GM23338 (cell line): ENCODE measurements around the gene DLX5. TPM values are rescaled to one million over a fixed set of nuclear protein-coding genes. Genes with fewer than 3 reads are reported as not detected.

ENCODE experiments used
- ATAC-seq: fragments of 200-7000 bp; cut with Tn5 transposase; 3 replicates; pipeline ENCODE4 v1.9.1; 2020
- DNase-seq: peaks from one replicate; pipeline ENCODE4 v3.0.0-alpha.2; 2015; ENCODE audit warnings: low spot score
- H2AFZ ChIP-seq: fragments of 200-600 bp; sonication (generic); 2 replicates; pipeline ENCODE4 v1.8.0; 2016; ENCODE audit warnings: antibody characterized with exemption, mild to moderate bottlenecking, moderate library complexity
- H3F3A ChIP-seq: fragments of 200-600 bp; sonication (generic); replicated peaks from 2 replicates; pipeline ENCODE4 v1.8.0; 2017; ENCODE audit warnings: antibody characterized with exemption, mixed run types, low read depth
- H3K27ac ChIP-seq: fragments of 200-600 bp; sonication (generic); 2 replicates; pipeline ENCODE4 v1.6.1; 2016; ENCODE audit warnings: low read depth
- H3K27me3 ChIP-seq: fragments of 200-600 bp; sonication (generic); 2 replicates; pipeline ENCODE4 v1.8.0; 2016; ENCODE audit warnings: mild to moderate bottlenecking, mixed run types, moderate library complexity; ENCODE audit not compliant: insufficient read depth
- H3K36me3 ChIP-seq: fragments of 200-600 bp; sonication (generic); 2 replicates; pipeline ENCODE4 v1.8.0; 2016; ENCODE audit warnings: mild to moderate bottlenecking; ENCODE audit not compliant: insufficient read depth
- H3K4me1 ChIP-seq: fragments of 200-600 bp; sonication (generic); 2 replicates; pipeline ENCODE4 v1.8.0; 2016; ENCODE audit warnings: mild to moderate bottlenecking, moderate library complexity; ENCODE audit not compliant: insufficient read depth
- H3K4me2 ChIP-seq: fragments of 200-600 bp; sonication (generic); 2 replicates; pipeline ENCODE4 v1.7.1; 2017; ENCODE audit warnings: mixed run types
- H3K4me3 ChIP-seq: fragments of 200-600 bp; sonication (generic); 2 replicates; pipeline ENCODE4 v1.6.1; 2016; ENCODE audit warnings: mixed run types
- H3K79me2 ChIP-seq: fragments of 200-600 bp; sonication (generic); replicated peaks from 2 replicates; pipeline ENCODE4 v1.8.0; 2017; ENCODE audit warnings: mild to moderate bottlenecking; ENCODE audit not compliant: insufficient read depth
- H3K9me2 ChIP-seq: fragments of 200-600 bp; sonication (generic); 2 replicates; pipeline ENCODE4 v1.8.0; 2017; ENCODE audit not compliant: insufficient read depth
- H4K20me1 ChIP-seq: fragments of 200-600 bp; sonication (generic); replicated peaks from 2 replicates; pipeline ENCODE4 v1.8.0; 2017; ENCODE audit warnings: mild to moderate bottlenecking; ENCODE audit not compliant: insufficient read depth
- H3K27ac Mint-ChIP-seq: 2 replicates; pipeline ENCODE4 v1.8.0; 2020; ENCODE audit warnings: inconsistent platforms, mild to moderate bottlenecking, moderate library complexity, mixed read lengths
- H3K27me3 Mint-ChIP-seq: 3 replicates; pipeline ENCODE4 v1.8.0; 2022; ENCODE audit warnings: low read depth, mild to moderate bottlenecking, moderate library complexity, mixed read lengths, inconsistent platforms; ENCODE audit not compliant: insufficient read depth, poor library complexity
- H3K36me3 Mint-ChIP-seq: 3 replicates; pipeline ENCODE4 v1.8.0; 2021; ENCODE audit warnings: low read depth, mild to moderate bottlenecking, inconsistent platforms, moderate library complexity, mixed read lengths
- H3K4me1 Mint-ChIP-seq: 3 replicates; pipeline ENCODE4 v1.8.0; 2020; ENCODE audit warnings: mild to moderate bottlenecking, inconsistent platforms, mixed read lengths
- H3K4me3 Mint-ChIP-seq: 3 replicates; pipeline ENCODE4 v1.8.0; 2021; ENCODE audit warnings: moderate library complexity, mild to moderate bottlenecking, inconsistent platforms, mixed read lengths
- H3K9me3 Mint-ChIP-seq: 3 replicates; pipeline ENCODE4 v1.8.0; 2020; ENCODE audit warnings: moderate library complexity, mild to moderate bottlenecking, inconsistent platforms, mixed read lengths
- CREB1 ChIP-seq: fragments of 250-450 bp; sonication (Bioruptor Pico); IDR thresholded peaks from 2 replicates; pipeline ENCODE4 v1.5.0; 2020; ENCODE audit warnings: low read depth, mild to moderate bottlenecking, moderate library complexity
- ETS1 ChIP-seq: IDR thresholded peaks from 2 replicates; pipeline ENCODE4 v1.6.1; 2016; ENCODE audit warnings: antibody characterized with exemption
- EZH2 ChIP-seq: fragments of 200-600 bp; sonication (generic); IDR thresholded peaks from one replicate; pipeline ENCODE4 v1.8.0; 2017; ENCODE audit warnings: antibody characterized with exemption, mild to moderate bottlenecking, low read depth; ENCODE audit not compliant: unreplicated experiment
- EZH2phosphoT487 ChIP-seq: fragments of 200-600 bp; sonication (generic); IDR thresholded peaks from one replicate; pipeline ENCODE4 v1.8.1; 2018; ENCODE audit warnings: antibody characterized with exemption; ENCODE audit not compliant: unreplicated experiment
- JUNB ChIP-seq: IDR thresholded peaks from one replicate; pipeline ENCODE4 v1.6.1; 2016; ENCODE audit warnings: antibody characterized with exemption; ENCODE audit not compliant: unreplicated experiment
- NANOG ChIP-seq: IDR thresholded peaks from 2 replicates; pipeline ENCODE4 v1.6.1; 2016; ENCODE audit warnings: antibody characterized with exemption, borderline replicate concordance
- POLR2AphosphoS5 ChIP-seq: IDR thresholded peaks from 2 replicates; pipeline ENCODE4 v1.6.1; 2016; ENCODE audit warnings: antibody characterized with exemption, low read depth
- STAT1 ChIP-seq: IDR thresholded peaks from one replicate; pipeline ENCODE4 v1.6.1; 2016; ENCODE audit warnings: antibody characterized with exemption; ENCODE audit not compliant: unreplicated experiment
- ZNF114 ChIP-seq: fragments of 250-450 bp; sonication (Bioruptor Pico); IDR thresholded peaks from 2 replicates; pipeline ENCODE4 v1.5.0; 2020; ENCODE audit warnings: mild to moderate bottlenecking, moderate library complexity
- polyA plus RNA-seq: library from polyadenylated mRNA; unstranded; fragments of >200 nt; fragmentation: Nextera tagmentation; extraction: Ambion mirVana; gene quantifications from 2 replicates; pipeline ENCODE4 v1.2.1, GENCODE V29; 2016
- total RNA-seq: library from RNA; depleted of rRNA; stranded (reverse); fragments of >200 nt; shearing (Covaris generic); gene quantifications from 2 replicates; pipeline ENCODE4 v1.2.3, GENCODE V29; 2014
- TF ChIP-seq, protein P1 (sequence below), 2 experiments: fragments of 200-600 bp in 1 of 2; sonication (generic) in 1 of 2; conservative IDR thresholded peaks; 2 replicates each; pipeline versions ENCODE4 v1.5.1 to v1.6.1; 2016 to 2017; ENCODE audit warnings: antibody characterized with exemption in 2 of 2, low read depth in 2 of 2, mild to moderate bottlenecking in 2 of 2, moderate library complexity in 1 of 2

Gene DLX5
- total and polyA plus RNA-seq, 2 experiments from 2014 or later, result not detected

DNA sequence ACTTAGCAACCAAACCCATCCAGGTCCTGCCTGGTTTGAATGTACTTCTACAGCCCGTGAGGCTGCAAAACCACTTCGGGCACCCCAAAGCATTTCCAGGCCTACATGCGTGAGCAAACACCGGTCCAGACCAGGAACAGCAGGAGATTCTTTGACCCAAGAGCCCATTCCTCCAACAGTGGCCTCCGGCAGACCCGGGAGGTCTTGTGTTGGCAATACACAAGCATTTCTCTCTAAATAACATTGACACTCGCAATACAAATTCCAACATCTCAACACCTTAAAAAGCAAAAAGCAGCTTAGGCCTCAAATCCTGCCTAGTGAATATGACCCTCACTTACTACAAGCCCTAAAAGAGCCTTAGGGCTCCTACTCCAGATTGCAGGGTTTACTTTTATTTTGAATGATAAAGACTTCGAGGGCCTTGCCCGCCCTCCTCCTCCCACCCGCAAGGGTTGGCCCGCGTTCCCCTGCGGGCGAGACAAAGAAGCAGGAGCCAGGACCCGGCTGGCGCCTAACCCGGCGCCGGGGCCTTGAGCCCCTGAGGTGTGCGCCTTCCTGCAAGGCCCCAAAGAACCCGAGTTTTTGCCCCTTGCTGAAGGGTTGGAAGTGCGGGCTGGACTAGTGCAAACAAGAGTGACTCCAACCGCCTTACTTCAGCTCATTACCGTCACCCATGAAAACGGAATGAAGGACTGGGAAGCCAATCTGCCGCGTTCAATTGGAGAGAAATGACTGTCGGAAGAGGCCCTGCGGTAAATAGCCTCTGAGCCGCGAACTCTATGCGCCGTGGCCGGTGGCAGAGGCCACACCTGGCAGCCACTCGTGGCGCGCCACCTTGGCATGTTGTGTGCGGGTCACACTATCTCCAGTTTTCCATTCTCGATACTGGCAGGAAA is 22.7 kb downstream of the DLX5 start:
- 0 out of 2 replicates have a peak overlapping the region, but pooled peaks have one; percentile 11 for H2AFZ ChIP-seq
- H3K4me3 Mint-ChIP-seq, result peak overlapping the region; percentile 53; the same call in 2 of the 3 replicates
- H4K20me1 ChIP-seq, result peaks cover 36% of the 10 kb centered on the region
- DNase-seq (peak; percentile 88), ATAC-seq (peak; percentile 59)
- H3F3A ChIP-seq, result peaks cover 45% of the 10 kb centered on the region
- H3K36me3 ChIP-seq, result no peaks in the 10 kb centered on the region
- no peaks in the 10 kb centered on the region for H3K36me3 Mint-ChIP-seq
- H3K4me3 ChIP-seq, result peak overlapping the region; percentile 9
- peaks cover 78% of the 10 kb centered on the region for H3K4me1 ChIP-seq
- peaks cover 60% of the 10 kb centered on the region for H3K4me1 Mint-ChIP-seq
- H3K9me2 ChIP-seq, result no peaks in the 10 kb centered on the region
- peak overlapping the region; percentile 72 for H3K4me2 ChIP-seq
- H3K27me3 ChIP-seq, result peaks cover 99% of the 10 kb centered on the region
- H3K9me3 Mint-ChIP-seq, result peaks cover 4% of the 10 kb centered on the region; the same call in 2 of the 3 replicates
- no peak overlapping the region for H3K27ac ChIP-seq
- H3K27ac Mint-ChIP-seq, result no peak overlapping the region
- peak; percentile 96 for TF ChIP-seq EZH2
- peak; percentile 98 for TF ChIP-seq EZH2phosphoT487
- no peak for TF ChIP-seq JUNB
- H3K27me3 Mint-ChIP-seq, result peaks cover 98% of the 10 kb centered on the region
- H3K79me2 ChIP-seq, result no peaks in the 10 kb centered on the region

DNA sequence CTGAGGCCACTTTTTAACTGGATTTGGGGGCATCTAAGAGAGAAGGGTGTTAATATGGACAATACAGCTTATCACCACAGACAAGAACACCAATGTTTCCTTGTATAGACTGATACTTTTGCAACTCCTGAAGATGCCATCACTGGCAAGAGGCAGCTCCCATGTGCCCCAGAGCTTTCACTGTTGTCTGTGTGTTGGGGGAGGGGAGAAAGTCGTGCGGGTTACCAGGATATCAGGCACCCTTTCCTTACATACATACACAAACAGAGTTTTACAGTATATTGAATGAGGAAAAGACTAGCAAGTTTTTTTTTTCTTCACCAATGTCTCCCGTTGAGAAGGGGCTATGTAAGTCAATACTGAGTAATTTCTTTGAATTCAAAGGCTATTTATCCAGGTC is 23.4 kb downstream of the DLX5 start:
- no peak for ATAC-seq
- Histone ChIP-seq H3K4me1 (peaks cover 81% of the 10 kb centered on the region), H3K79me2 (no peaks in the 10 kb centered on the region), H3K27me3 (peaks cover 100% of the 10 kb centered on the region), H4K20me1 (peaks cover 36% of the 10 kb centered on the region), H3K9me2 (no peaks in the 10 kb centered on the region), H3F3A (peaks cover 46% of the 10 kb centered on the region), H3K36me3 (no peaks in the 10 kb centered on the region), H3K4me3 (peak overlapping the region; percentile 9; the same call in 1 of the 2 replicates), H3K27ac (no peak overlapping the region), H3K4me2 (peak overlapping the region; percentile 58), H2AFZ (no peak overlapping the region)
- peak; percentile 42 for DNase-seq
- Mint-ChIP-seq H3K9me3 (peaks cover 4% of the 10 kb centered on the region; the same call in 2 of the 3 replicates), H3K27me3 (peaks cover 100% of the 10 kb centered on the region), H3K36me3 (no peaks in the 10 kb centered on the region), H3K27ac (no peak overlapping the region), H3K4me1 (peaks cover 64% of the 10 kb centered on the region), H3K4me3 (peak overlapping the region; percentile 53; the same call in 2 of the 3 replicates)
- no peak for TF ChIP-seq EZH2phosphoT487
- no peak for TF ChIP-seq EZH2
- TF ChIP-seq CREB1 (CRISPR knock-in tag), result no peak
- no peak for TF ChIP-seq POLR2AphosphoS5
- no peak for TF ChIP-seq ETS1

DNA sequence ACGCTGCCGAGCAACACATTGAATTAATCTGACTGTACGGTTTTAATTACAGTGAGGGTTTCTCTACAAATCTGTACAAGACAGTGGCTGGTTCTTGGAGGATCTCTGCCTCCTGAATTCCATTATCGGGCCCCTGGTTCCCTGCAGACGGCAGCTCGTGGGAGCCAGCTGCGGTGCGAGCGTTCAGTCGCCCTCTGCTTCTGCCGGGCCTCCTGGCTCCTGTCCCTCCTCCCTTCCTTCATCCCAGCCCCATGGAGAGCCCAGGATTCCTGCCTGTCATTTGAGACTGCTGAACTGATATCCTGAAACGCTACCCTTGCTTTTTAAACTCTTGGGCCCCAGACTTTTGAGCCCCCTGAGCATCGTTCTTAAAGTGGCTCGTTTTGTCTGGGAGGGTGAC is 25.9 kb downstream of the DLX5 start:
- H3K4me3 Mint-ChIP-seq, result no peak overlapping the region
- H4K20me1 ChIP-seq, result peaks cover 50% of the 10 kb centered on the region
- DNase-seq (peak; percentile 70), ATAC-seq (peak; percentile 13)
- H3K9me2 ChIP-seq, result no peaks in the 10 kb centered on the region
- peaks cover 8% of the 10 kb centered on the region; the same call in 2 of the 3 replicates for H3K9me3 Mint-ChIP-seq
- peaks cover 80% of the 10 kb centered on the region for H3K4me1 ChIP-seq
- peaks cover 100% of the 10 kb centered on the region for H3K27me3 ChIP-seq
- H3K36me3 ChIP-seq, result no peaks in the 10 kb centered on the region
- H3K27ac Mint-ChIP-seq, result no peak overlapping the region
- H3K79me2 ChIP-seq, result no peaks in the 10 kb centered on the region
- TF ChIP-seq ZNF114 (CRISPR knock-in tag), result no peak
- TF ChIP-seq, protein P1, sequence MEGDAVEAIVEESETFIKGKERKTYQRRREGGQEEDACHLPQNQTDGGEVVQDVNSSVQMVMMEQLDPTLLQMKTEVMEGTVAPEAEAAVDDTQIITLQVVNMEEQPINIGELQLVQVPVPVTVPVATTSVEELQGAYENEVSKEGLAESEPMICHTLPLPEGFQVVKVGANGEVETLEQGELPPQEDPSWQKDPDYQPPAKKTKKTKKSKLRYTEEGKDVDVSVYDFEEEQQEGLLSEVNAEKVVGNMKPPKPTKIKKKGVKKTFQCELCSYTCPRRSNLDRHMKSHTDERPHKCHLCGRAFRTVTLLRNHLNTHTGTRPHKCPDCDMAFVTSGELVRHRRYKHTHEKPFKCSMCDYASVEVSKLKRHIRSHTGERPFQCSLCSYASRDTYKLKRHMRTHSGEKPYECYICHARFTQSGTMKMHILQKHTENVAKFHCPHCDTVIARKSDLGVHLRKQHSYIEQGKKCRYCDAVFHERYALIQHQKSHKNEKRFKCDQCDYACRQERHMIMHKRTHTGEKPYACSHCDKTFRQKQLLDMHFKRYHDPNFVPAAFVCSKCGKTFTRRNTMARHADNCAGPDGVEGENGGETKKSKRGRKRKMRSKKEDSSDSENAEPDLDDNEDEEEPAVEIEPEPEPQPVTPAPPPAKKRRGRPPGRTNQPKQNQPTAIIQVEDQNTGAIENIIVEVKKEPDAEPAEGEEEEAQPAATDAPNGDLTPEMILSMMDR (conservative IDR thresholded peaks at IDR 0.05; ENCODE audit: low read depth in 2 of 2), result no peak
- TF ChIP-seq ETS1, result no peak
- TF ChIP-seq NANOG, result no peak
- peak; percentile 63 for TF ChIP-seq EZH2
- no peak for TF ChIP-seq STAT1
- no peak for TF ChIP-seq POLR2AphosphoS5
- peak; percentile 37 for TF ChIP-seq EZH2phosphoT487
- no peak for TF ChIP-seq JUNB
- H3K27ac ChIP-seq, result no peak overlapping the region
- H3K4me2 ChIP-seq, result peak overlapping the region; percentile 73
- no peak overlapping the region for H2AFZ ChIP-seq
- no peaks in the 10 kb centered on the region for H3K36me3 Mint-ChIP-seq
- peaks cover 65% of the 10 kb centered on the region for H3K4me1 Mint-ChIP-seq
- H3K4me3 ChIP-seq, result peak overlapping the region; percentile 41
- H3K27me3 Mint-ChIP-seq, result peaks cover 100% of the 10 kb centered on the region
- peaks cover 55% of the 10 kb centered on the region for H3F3A ChIP-seq
